Muscle of back (tissue), 13 donors: ENCODE measurements around the gene NEDD4L. TPM values are rescaled to one million over a fixed set of nuclear protein-coding genes. Genes with fewer than 3 reads are reported as not detected.
"Not testable (repeated sequence)": the region's sequence is repeated elsewhere in the genome, so short reads cannot be mapped to it uniquely, and the experiment has no call there.

Experiments used
- DNase-seq, 3 donors: peaks; one replicate each; pipeline versions ENCODE4 v3.0.0 to v3.0.0-alpha.2; 2013
- long read RNA-seq, 9 donors: transcript quantifications; one replicate each; lab custom pipeline, GENCODE V29; 2026
- polyA plus RNA-seq, 10 donors: library from polyadenylated mRNA; unstranded; fragments of 120-200 nt; gene quantifications; one replicate each; pipeline ENCODE4 v1.2.1, GENCODE V29; 2013; ENCODE audit not compliant: insufficient read length in 10 of 10

The NEDD4L gene
- 10 to 100 TPM; 24.0 to 46.5 (median 33.6) TPM for polyA plus RNA-seq
- long read RNA-seq, donor 1, partial matches to known transcripts: 0 of 1 reads
- long read RNA-seq, donor 1, other reads (novel, unspliced or antisense): 0 of 1 reads
- long read RNA-seq, donor 2, partial matches to known transcripts: 0 of 2 reads
- long read RNA-seq, donor 2, other reads (novel, unspliced or antisense): 0 of 2 reads
- long read RNA-seq, donor 3: 0 reads
- long read RNA-seq, donor 4: 0 reads
- long read RNA-seq, donor 5, partial matches to known transcripts: 0 of 3 reads
- long read RNA-seq, donor 5, other reads (novel, unspliced or antisense): 0 of 3 reads
- long read RNA-seq, donor 6: 0 reads
- long read RNA-seq, donor 7: 0 reads
- long read RNA-seq, donor 8, partial matches to known transcripts: 0 of 2 reads
- long read RNA-seq, donor 8, other reads (novel, unspliced or antisense): 0 of 2 reads
- long read RNA-seq, donor 9: 0 reads

- DNase-seq: peak; percentile 68 to 93 (median 86)
Observed at GRCh38 chr18:58043491-58044369, at the start of gene NEDD4L. TSS of gene NEDD4L (plus strand) at chr18:58044226. CDS start at chr18:58044661, 435 bp downstream.

GRCh38 chr18:57995331-57995730, 48.7 kb upstream of the NEDD4L start:
- no peak for DNase-seq

GRCh38 chr18:57996894-57997293, 47.1 kb upstream of the NEDD4L start:
- not testable (repeated sequence) for DNase-seq

- no peak for DNase-seq
Observed at GRCh38 chr18:57997820-57998219, 46.2 kb upstream of the NEDD4L start.

- DNase-seq: peak in 1 of 3 donors; percentile 12
Observed at GRCh38 chr18:57998461-57998860, 45.6 kb upstream of the NEDD4L start.

GRCh38 chr18:58004317-58004716, 39.7 kb upstream of the NEDD4L start:
- DNase-seq: peak in 1 of 3 donors; percentile 44

GRCh38 chr18:58005011-58005410, 39.0 kb upstream of the NEDD4L start:
- no peak for DNase-seq

GRCh38 chr18:58005885-58006523, 38.0 kb upstream of the NEDD4L start:
- peak in 1 of 3 donors; percentile 65 for DNase-seq

- peak in 2 of 3 donors; percentile 8 to 45 for DNase-seq
Observed at GRCh38 chr18:58009166-58009565, 34.9 kb upstream of the NEDD4L start.

GRCh38 chr18:58010265-58010664, 33.8 kb upstream of the NEDD4L start:
- no peak for DNase-seq

GRCh38 chr18:58012356-58012755, 31.7 kb upstream of the NEDD4L start:
- no peak for DNase-seq

- DNase-seq: peak in 1 of 3 donors; percentile 19
Observed at GRCh38 chr18:58013241-58014211, 30.5 kb upstream of the NEDD4L start.

GRCh38 chr18:58015065-58015780, 28.8 kb upstream of the NEDD4L start:
- DNase-seq: no peak

GRCh38 chr18:58017267-58017666, 26.8 kb upstream of the NEDD4L start:
- no peak for DNase-seq

- no peak for DNase-seq
Observed at GRCh38 chr18:58020567-58021107, 23.4 kb upstream of the NEDD4L start.

- no peak for DNase-seq
Observed at GRCh38 chr18:58021504-58021903, 22.5 kb upstream of the NEDD4L start.

GRCh38 chr18:58023108-58023507, 20.9 kb upstream of the NEDD4L start:
- DNase-seq: no peak

GRCh38 chr18:58024139-58024538, 19.9 kb upstream of the NEDD4L start:
- peak in 1 of 3 donors; percentile 51 for DNase-seq

- no peak for DNase-seq
Observed at GRCh38 chr18:58025205-58025604, 18.8 kb upstream of the NEDD4L start.

GRCh38 chr18:58025733-58026132, 18.3 kb upstream of the NEDD4L start:
- no peak for DNase-seq
